IMR-90 (cell line): ENCODE measurements around the gene AK2. TPM values are rescaled to one million over a fixed set of nuclear protein-coding genes. Genes with fewer than 3 reads are reported as not detected.

Source experiments
- ATAC-seq: fragments of 200-7000 bp; cut with Tn5 transposase; 2 replicates; pipeline ENCODE4 v1.9.1; 2020; ENCODE audit warnings: low read depth, mild to moderate bottlenecking, moderate library complexity
- BruUV-seq: library from RNA; stranded (reverse); fragments of 400-500 nt; replicated peaks from 2 replicates; lab custom pipeline; 2021; lab: Mats Ljungman, UMichigan
- CTCF ChIA-PET: fragments of 300-600 bp; formaldehyde crosslinking; extraction: SDS; loops from one replicate; lab custom pipeline; 2021; ENCODE audit warnings: antibody characterized with exemption; lab: Yijun Ruan, JAX
- POLR2A ChIA-PET: fragments of 300-600 bp; sonication (Branson Sonifier 250); formaldehyde crosslinking; loops from one replicate; lab custom pipeline; 2022; ENCODE audit warnings: antibody characterized with exemption; ENCODE audit not compliant: unreplicated experiment; lab: Charles Lee
- DNase-seq: peaks from one replicate; pipeline ENCODE4 v3.0.0; 2013
- H2AFZ ChIP-seq: replicated peaks from 2 replicates; pipeline ENCODE3; 2013; ENCODE audit warnings: low read length, mild to moderate bottlenecking; ENCODE audit not compliant: poor library complexity
- H2AK5ac ChIP-seq: 2 replicates; pipeline ENCODE4 v1.6.1; 2013; ENCODE audit warnings: low read depth, low read length, inconsistent platforms
- H2AK9ac ChIP-seq: replicated peaks from 2 replicates; pipeline ENCODE3; 2013; ENCODE audit warnings: mild to moderate bottlenecking, low read depth, low read length, moderate library complexity; ENCODE audit not compliant: poor library complexity
- H2BK120ac ChIP-seq: 2 replicates; pipeline ENCODE4 v1.6.1; 2013; ENCODE audit warnings: low read depth, low read length, inconsistent platforms
- H2BK15ac ChIP-seq: 3 replicates; pipeline ENCODE4 v1.6.1; 2013; ENCODE audit warnings: low read depth, low read length, inconsistent platforms
- H2BK20ac ChIP-seq: 2 replicates; pipeline ENCODE4 v1.6.1; 2013; ENCODE audit warnings: low read depth, mild to moderate bottlenecking, inconsistent platforms, low read length, moderate library complexity
- H2BK5ac ChIP-seq: 2 replicates; pipeline ENCODE4 v1.6.1; 2013; ENCODE audit warnings: mild to moderate bottlenecking, low read depth, low read length, inconsistent platforms; ENCODE audit not compliant: poor library complexity, severe bottlenecking
- H3K14ac ChIP-seq: replicated peaks from 2 replicates; pipeline ENCODE4 v1.6.1; 2013; ENCODE audit warnings: low read depth, low read length, inconsistent platforms
- H3K18ac ChIP-seq: 2 replicates; pipeline ENCODE4 v1.6.1; 2013; ENCODE audit warnings: low read depth, low read length, control low read depth
- H3K23ac ChIP-seq: 2 replicates; pipeline ENCODE4 v1.6.1; 2013; ENCODE audit warnings: low read depth, low read length, inconsistent platforms
- H3K27ac ChIP-seq: 2 replicates; pipeline ENCODE4 v1.5.1; 2013; ENCODE audit warnings: mild to moderate bottlenecking, control low read depth, low read length; ENCODE audit not compliant: insufficient read depth
- H3K27me3 ChIP-seq: 2 replicates; pipeline ENCODE4 v1.6.1; 2013; ENCODE audit warnings: low read length; ENCODE audit not compliant: control insufficient read depth, insufficient read depth
- H3K36me3 ChIP-seq: 2 replicates; pipeline ENCODE4 v1.6.1; 2013; ENCODE audit warnings: low read length, mixed read lengths; ENCODE audit not compliant: control insufficient read depth, insufficient read depth
- H3K4ac ChIP-seq: 2 replicates; pipeline ENCODE4 v1.6.1; 2013; ENCODE audit warnings: low read depth, low read length, inconsistent platforms
- H3K4me1 ChIP-seq: 2 replicates; pipeline ENCODE4 v1.6.1; 2013; ENCODE audit warnings: low read length, mixed read lengths; ENCODE audit not compliant: control insufficient read depth, insufficient read depth
- H3K4me2 ChIP-seq: 2 replicates; pipeline ENCODE4 v1.6.1; 2013; ENCODE audit warnings: low read depth, mild to moderate bottlenecking, control low read depth, low read length, moderate library complexity
- H3K4me3 ChIP-seq: 2 replicates; pipeline ENCODE4 v1.5.1; 2013; ENCODE audit warnings: low read depth, mild to moderate bottlenecking, control low read depth, low read length, moderate library complexity; ENCODE audit not compliant: insufficient read depth
- H3K56ac ChIP-seq: 2 replicates; pipeline ENCODE4 v1.6.1; 2013; ENCODE audit warnings: low read length, inconsistent platforms; ENCODE audit not compliant: insufficient read depth; ENCODE audit errors: extremely low read depth
- H3K79me1 ChIP-seq, 2 experiments: 2 replicates each; pipeline ENCODE4 v1.6.1; 2013; ENCODE audit warnings: low read length in 2 of 2, inconsistent platforms in 1 of 2, low read depth in 1 of 2
- H3K9ac ChIP-seq: 2 replicates; pipeline ENCODE4 v1.6.1; 2013; ENCODE audit warnings: low read depth, low read length, control low read depth
- H3K9me1 ChIP-seq: 2 replicates; pipeline ENCODE4 v1.6.1; 2013; ENCODE audit warnings: low read length, inconsistent platforms; ENCODE audit not compliant: insufficient read depth
- H3K9me3 ChIP-seq: 2 replicates; pipeline ENCODE4 v1.6.1; 2013; ENCODE audit warnings: low read length; ENCODE audit not compliant: control insufficient read depth, insufficient read depth
- H4K20me1 ChIP-seq: 2 replicates; pipeline ENCODE4 v1.6.1; 2013; ENCODE audit warnings: low read length, inconsistent platforms; ENCODE audit not compliant: insufficient read depth
- H4K5ac ChIP-seq: 2 replicates; pipeline ENCODE4 v1.6.1; 2013; ENCODE audit warnings: mild to moderate bottlenecking, low read depth, low read length, control low read depth
- H4K8ac ChIP-seq, 2 experiments: 2 replicates each; pipeline ENCODE4 v1.6.1; 2013; ENCODE audit warnings: low read depth in 2 of 2, low read length in 2 of 2, control low read depth in 1 of 2, inconsistent platforms in 1 of 2
- H4K91ac ChIP-seq: 2 replicates; pipeline ENCODE4 v1.6.1; 2013; ENCODE audit warnings: low read depth, low read length, inconsistent platforms; ENCODE audit not compliant: insufficient read depth
- BHLHE40 ChIP-seq: fragments of 150-350 bp; IDR thresholded peaks from 2 replicates; pipeline ENCODE4 v1.6.1; 2016; ENCODE audit warnings: mild to moderate bottlenecking, low read depth, low read length
- CEBPB ChIP-seq: IDR thresholded peaks from 2 replicates; pipeline ENCODE4 v1.6.1; 2012; ENCODE audit warnings: low read depth, low read length, improper control_type of control experiment
- CHD1 ChIP-seq: IDR thresholded peaks from 2 replicates; pipeline ENCODE4 v1.6.1; 2012; ENCODE audit warnings: low read depth, low read length, improper control_type of control experiment
- CTCF ChIP-seq: conservative IDR thresholded peaks from 2 replicates; pipeline ENCODE4 v1.5.1; 2012; ENCODE audit warnings: mild to moderate bottlenecking, low read depth, low read length, improper control_type of control experiment
- ELK1 ChIP-seq: fragments of 150-350 bp; IDR thresholded peaks from 2 replicates; pipeline ENCODE4 v1.6.1; 2016; ENCODE audit warnings: low read depth, mild to moderate bottlenecking, low read length, moderate library complexity, borderline replicate concordance
- MAFK ChIP-seq: IDR thresholded peaks from 2 replicates; pipeline ENCODE4 v1.6.1; 2012; ENCODE audit warnings: low read depth, low read length, improper control_type of control experiment
- MAZ ChIP-seq: IDR thresholded peaks from 2 replicates; pipeline ENCODE4 v1.6.1; 2012; ENCODE audit warnings: low read depth, mild to moderate bottlenecking, low read length, improper control_type of control experiment, moderate library complexity, borderline replicate concordance
- MXI1 ChIP-seq: IDR thresholded peaks from 2 replicates; pipeline ENCODE4 v1.6.1; 2012; ENCODE audit warnings: low read depth, mild to moderate bottlenecking, low read length, moderate library complexity, borderline replicate concordance
- NFE2L2 ChIP-seq: fragments of 150-350 bp; IDR thresholded peaks from 2 replicates; pipeline ENCODE4 v1.6.1; 2016; ENCODE audit warnings: low read depth, mild to moderate bottlenecking, low read length
- RCOR1 ChIP-seq: IDR thresholded peaks from 2 replicates; pipeline ENCODE4 v1.6.1; 2012; ENCODE audit warnings: mild to moderate bottlenecking, low read length, improper control_type of control experiment; ENCODE audit not compliant: insufficient replicate concordance
- SMC3 ChIP-seq: fragments of 150-350 bp; IDR thresholded peaks from 2 replicates; pipeline ENCODE4 v1.6.1; 2016; ENCODE audit warnings: low read depth, mild to moderate bottlenecking, antibody characterized with exemption, low read length, moderate library complexity
- WGBS, 2 experiments: methylation state at CpG; one replicate each; pipeline versions ENCODE4 v1.1.5 to v1.1.7; 2013; ENCODE audit warnings: missing lambda C conversion rate in 2 of 2; ENCODE audit not compliant: insufficient read length in 1 of 2; ENCODE audit errors: extremely low coverage in 2 of 2; 5-methylcytosine and 5-hydroxymethylcytosine counted together
- dilution Hi-C: fragments of 300-500 bp; cut with HindIII; formaldehyde crosslinking; loops from one replicate; pipeline ENCODE4 v1.14.3; 2018; ENCODE audit warnings: low sequenced_read_pairs; ENCODE audit not compliant: unreplicated experiment
- in situ Hi-C: fragments of 300-500 bp; cut with MboI; formaldehyde crosslinking; loops from 3 replicates; pipeline ENCODE4 v1.14.3; 2019; ENCODE audit warnings: low sequenced_read_pairs, inconsistent platforms, mixed read lengths
- intact Hi-C: fragments of 100-400 bp; cut with micrococcal nuclease; formaldehyde crosslinking; loops from 2 replicates; pipeline ENCODE4 v1.10.0; 2022
- polyA plus RNA-seq, 3 experiments: library from polyadenylated mRNA; depleted of rRNA; stranded (reverse); fragments of >200 nt; gene quantifications; 2 replicates each; pipeline ENCODE4 v1.2.3, GENCODE V29; 2012; ENCODE audit warnings: low replicate concordance in 1 of 3
- total RNA-seq: library from RNA; depleted of rRNA; stranded (reverse); fragments of >200 nt; gene quantifications from 2 replicates; pipeline ENCODE4 v1.2.3, GENCODE V29; 2012
- TF ChIP-seq, protein P1 (sequence below): fragments of 150-350 bp; IDR thresholded peaks from 2 replicates; pipeline ENCODE4 v1.6.1; 2017; ENCODE audit warnings: mild to moderate bottlenecking, antibody characterized with exemption, low read length, low read depth

AK2 gene
- total and polyA plus RNA-seq, 2 of the 4 experiments (the other 2 are of a cell fraction) = 118 to 203 TPM

DNA sequence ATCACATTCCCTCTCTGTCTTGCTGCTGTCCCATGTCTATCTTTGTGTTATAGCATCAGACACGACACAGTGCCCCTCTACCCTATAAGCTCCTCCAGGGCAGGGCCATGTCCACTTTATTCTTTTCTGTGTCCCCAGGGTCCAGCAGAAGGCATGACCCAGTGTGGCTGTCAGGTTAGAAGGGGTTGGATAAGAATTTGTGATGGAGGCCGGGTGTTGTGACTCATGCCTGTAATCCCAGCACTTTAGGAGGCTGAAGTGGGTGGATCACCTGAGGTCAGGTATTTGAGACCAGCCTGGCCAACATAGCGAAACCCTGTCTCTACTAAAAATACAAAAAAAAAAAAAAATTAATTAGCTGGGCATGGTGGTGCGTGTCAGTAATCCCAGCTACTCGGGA lies 45.8 kb downstream of the AK2 start:
- dilution Hi-C loops (no loop called here), in situ Hi-C loops (no loop called here), intact Hi-C loops (no loop called here)
- DNase-seq (no peak), ATAC-seq (no peak)
- H4K5ac ChIP-seq = peak overlapping the region; percentile 50; the same call in 1 of the 2 replicates
- peak overlapping the region; percentile 65; the same call in 1 of the 3 replicates for H2BK15ac ChIP-seq
- 0 out of 4 replicates have a peak overlapping the region, but pooled peaks of 1 of the 2 experiments have one; percentile 47 for H4K8ac ChIP-seq
- H4K20me1 ChIP-seq = peaks cover 4% of the 10 kb centered on the region
- no peak overlapping the region for H3K4me3 ChIP-seq
- no peak overlapping the region for H3K23ac ChIP-seq
- H2BK120ac ChIP-seq = peak overlapping the region; percentile 54
- H2AK9ac ChIP-seq = peak overlapping the region; percentile 50
- 0 out of 2 replicates have a peak overlapping the region, but pooled peaks have one; percentile 2 for H3K14ac ChIP-seq
- H4K91ac ChIP-seq = peak overlapping the region; percentile 36; the same call in 1 of the 2 replicates
- no peaks in the 10 kb centered on the region for H3K36me3 ChIP-seq
- ChIA-PET POLR2A (no interaction called here), CTCF (no interaction called here)
- H2BK5ac ChIP-seq = no peak overlapping the region
- no CpG with 5 or more reads among the region's 5 CpGs for WGBS, 2 experiments
- H2AK5ac ChIP-seq = peak overlapping the region; percentile 57
- H3K9me1 ChIP-seq = peaks cover 26% of the 10 kb centered on the region
- H3K9ac ChIP-seq = no peak overlapping the region
- H3K27ac ChIP-seq = no peak overlapping the region
- H3K4me1 ChIP-seq = peaks cover 22% of the 10 kb centered on the region
- 0 out of 2 replicates have a peak overlapping the region, but pooled peaks have one; percentile 1 for H3K18ac ChIP-seq
- H3K4me2 ChIP-seq = no peak overlapping the region
- no peaks in the 10 kb centered on the region for H3K27me3 ChIP-seq
- peak overlapping the region; percentile 1; the same call in 1 of the 2 replicates for H2BK20ac ChIP-seq
- no peak overlapping the region for H2AFZ ChIP-seq
- no peak overlapping the region for H3K56ac ChIP-seq
- H3K9me3 ChIP-seq = no peaks in the 10 kb centered on the region
- no peak for TF ChIP-seq CEBPB
- no peak for TF ChIP-seq CHD1
- TF ChIP-seq MXI1 = no peak
- no peak for TF ChIP-seq RCOR1
- TF ChIP-seq CTCF = no peak
- TF ChIP-seq MAZ = no peak
- no peak for TF ChIP-seq NFE2L2
- no peak for TF ChIP-seq BHLHE40
- TF ChIP-seq, protein P1, sequence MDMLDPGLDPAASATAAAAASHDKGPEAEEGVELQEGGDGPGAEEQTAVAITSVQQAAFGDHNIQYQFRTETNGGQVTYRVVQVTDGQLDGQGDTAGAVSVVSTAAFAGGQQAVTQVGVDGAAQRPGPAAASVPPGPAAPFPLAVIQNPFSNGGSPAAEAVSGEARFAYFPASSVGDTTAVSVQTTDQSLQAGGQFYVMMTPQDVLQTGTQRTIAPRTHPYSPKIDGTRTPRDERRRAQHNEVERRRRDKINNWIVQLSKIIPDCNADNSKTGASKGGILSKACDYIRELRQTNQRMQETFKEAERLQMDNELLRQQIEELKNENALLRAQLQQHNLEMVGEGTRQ = no peak
- no peak for TF ChIP-seq ELK1
- no peak for TF ChIP-seq SMC3
- TF ChIP-seq MAFK = no peak
- no TSS peak for BruUV-seq
- no peaks in the 10 kb centered on the region for H3K79me1 ChIP-seq
- H3K4ac ChIP-seq = peak overlapping the region; percentile 61
